IPS-18c (cell line): ENCODE measurements around the gene TEX264.
"Not testable (repeated sequence)": the region's sequence is repeated elsewhere in the genome, so short reads cannot be mapped to it uniquely, and the experiment has no call there.

ENCODE experiments used
- H3K4me3 ChIP-seq: 2 replicates; pipeline ENCODE4 v1.7.0; 2013; ENCODE audit warnings: low read depth, mild to moderate bottlenecking, low read length, moderate library complexity; ENCODE audit not compliant: insufficient read depth
- H3K9me3 ChIP-seq: one replicate; pipeline ENCODE4 v1.6.1; 2013; ENCODE audit warnings: mild to moderate bottlenecking, low read length, moderate library complexity; ENCODE audit not compliant: control insufficient read depth, insufficient read depth

Gene TEX264

GRCh38 chr3:51670823-51671733 lies at the start of gene TEX264:
TEX264 (plus strand) TSS chr3:51671252; CDS start chr3:51674305, 3,053 bp downstream.
- peak within 1 kb of the TSS; percentile 79 for H3K4me3 ChIP-seq
- H3K9me3 ChIP-seq: no peaks in the 10 kb centered on the region

- Histone ChIP-seq H3K4me3 (no peak overlapping the region), H3K9me3 (no peaks in the 10 kb centered on the region)
These were observed 48.6 kb upstream of the TEX264 start for GRCh38 chr3:51622413-51622812.

GRCh38 chr3:51622868-51623267 lies 48.2 kb upstream of the TEX264 start:
- H3K9me3 ChIP-seq: no peaks in the 10 kb centered on the region

GRCh38 chr3:51630513-51630912 lies 40.5 kb upstream of the TEX264 start:
- no peaks in the 10 kb centered on the region for H3K9me3 ChIP-seq
- H3K4me3 ChIP-seq: no peak overlapping the region

More at GRCh38 chr3:51622868-51623267, 48.2 kb upstream of the TEX264 start:
- H3K4me3 ChIP-seq: no peak overlapping the region

- Histone ChIP-seq H3K9me3 (no peaks in the 10 kb centered on the region), H3K4me3 (no peak overlapping the region)
These were observed 33.7 kb upstream of the TEX264 start for GRCh38 chr3:51637144-51637940.

- Histone ChIP-seq H3K4me3 (no peak overlapping the region), H3K9me3 (no peaks in the 10 kb centered on the region)
These were observed 33.0 kb upstream of the TEX264 start for GRCh38 chr3:51637941-51638471.

- Histone ChIP-seq H3K4me3 (no peak overlapping the region), H3K9me3 (no peaks in the 10 kb centered on the region)
These were observed 28.6 kb upstream of the TEX264 start for GRCh38 chr3:51642462-51642861.

- Histone ChIP-seq H3K4me3 (no peak overlapping the region), H3K9me3 (peaks cover 6% of the 10 kb centered on the region)
These were observed 25.0 kb upstream of the TEX264 start for GRCh38 chr3:51646091-51646490.

- not testable (repeated sequence) for H3K4me3 ChIP-seq, H3K9me3 ChIP-seq
These were observed 18.9 kb upstream of the TEX264 start for GRCh38 chr3:51652103-51652502.

- not testable (repeated sequence) for H3K4me3 ChIP-seq, H3K9me3 ChIP-seq
These were observed 17.6 kb upstream of the TEX264 start for GRCh38 chr3:51653409-51653808.

GRCh38 chr3:51657234-51657633 lies 13.8 kb upstream of the TEX264 start:
- H3K9me3 ChIP-seq: no peaks in the 10 kb centered on the region
- H3K4me3 ChIP-seq: no peak overlapping the region

- Histone ChIP-seq H3K4me3 (no peak overlapping the region), H3K9me3 (no peaks in the 10 kb centered on the region)
These were observed 11.1 kb upstream of the TEX264 start for GRCh38 chr3:51659942-51660341.

GRCh38 chr3:51662456-51662855 lies 8.6 kb upstream of the TEX264 start:
- H3K4me3 ChIP-seq: no peak overlapping the region
- H3K9me3 ChIP-seq: no peaks in the 10 kb centered on the region

- Histone ChIP-seq H3K9me3 (no peaks in the 10 kb centered on the region), H3K4me3 (no peak overlapping the region)
These were observed 2.3 kb upstream of the TEX264 start for GRCh38 chr3:51668756-51669155.

GRCh38 chr3:51669241-51670052 lies 1.6 kb upstream of the TEX264 start:
- H3K9me3 ChIP-seq: no peaks in the 10 kb centered on the region
- no peak overlapping the region for H3K4me3 ChIP-seq

- H3K4me3 ChIP-seq: peak overlapping the region; percentile 79
- no peaks in the 10 kb centered on the region for H3K9me3 ChIP-seq
These were observed 814 bp upstream of the TEX264 start for GRCh38 chr3:51670053-51670822.
